HepG2 (cell line): ENCODE data around the gene H2AZ2. TPM values are rescaled to one million over a fixed set of nuclear protein-coding genes. Genes with fewer than 3 reads are reported as not detected.

ENCODE experiments used
- ATAC-seq: fragments of 200-7000 bp; cut with Tn5 transposase; 3 replicates; pipeline ENCODE4 v1.9.1; 2020; ENCODE audit warnings: mild to moderate bottlenecking, moderate library complexity
- BruUV-seq: library from RNA; stranded (reverse); fragments of 400-500 nt; replicated peaks from 2 replicates; lab custom pipeline; 2021; lab: Mats Ljungman, UMichigan
- CTCF ChIA-PET: fragments of 300-600 bp; formaldehyde crosslinking; extraction: SDS; loops from one replicate; lab custom pipeline; 2021; ENCODE audit warnings: low total read pairs, inconsistent platforms, low intra/inter-chr PET ratio; lab: Yijun Ruan, JAX
- POLR2A ChIA-PET: fragments of 350-600 bp; sonication (Branson Sonifier 250); formaldehyde crosslinking; loops from one replicate; lab custom pipeline; 2020; ENCODE audit warnings: antibody characterized with exemption, inconsistent platforms; lab: Yijun Ruan, JAX
- DNase-seq: peaks from one replicate; pipeline ENCODE4 v3.0.0-alpha.2; 2015; ENCODE audit warnings: low spot score
- FAIRE-seq: peaks from 3 replicates; lab custom pipeline; 2011; peaks lifted over from hg19 to GRCh38; lab: Jason Lieb, UNC
- H2AFZ ChIP-seq: one replicate; pipeline ENCODE4 v1.6.1; 2011; ENCODE audit warnings: low read length, inconsistent platforms
- H3K27ac ChIP-seq: fragments of 300-600 bp; 3 replicates; pipeline ENCODE4 v1.8.0; 2011; ENCODE audit warnings: mixed run types, mild to moderate bottlenecking, mixed read lengths, low read length, inconsistent platforms; ENCODE audit not compliant: insufficient read depth; ENCODE audit errors: extremely low read length
- H3K27me3 ChIP-seq, 2 experiments: fragments of 200-600 bp in 1 of 2; 2 replicates in 1 of 2; 3 replicates in 1 of 2; pipeline versions ENCODE4 v1.6.0 to v1.8.0; 2011; ENCODE audit warnings: low read length in 2 of 2, mild to moderate bottlenecking in 2 of 2, moderate library complexity in 2 of 2, inconsistent platforms in 1 of 2; ENCODE audit not compliant: insufficient read depth in 2 of 2, control insufficient read depth in 1 of 2
- H3K36me3 ChIP-seq, 2 experiments: fragments of 200-600 bp in 1 of 2; replicated peaks in 1 of 2; 2 replicates in 1 of 2; 3 replicates in 1 of 2; pipeline versions ENCODE4 v1.5.1 to v1.8.0; 2011; ENCODE audit warnings: low read length in 2 of 2, inconsistent platforms in 1 of 2; ENCODE audit not compliant: insufficient read depth in 2 of 2, control insufficient read depth in 1 of 2
- H3K4me1 ChIP-seq: 2 replicates; pipeline ENCODE4 v1.5.1; 2012; ENCODE audit warnings: low read length, inconsistent platforms; ENCODE audit not compliant: insufficient read depth
- H3K4me2 ChIP-seq: 2 replicates; pipeline ENCODE4 v1.6.0; 2011; ENCODE audit warnings: low read depth, low read length, inconsistent platforms
- H3K4me3 ChIP-seq, 3 experiments: fragments of 200-600 bp in 1 of 3; sonication (generic), shearing (Covaris generic) in 1 of 3; replicated peaks in 1 of 3; 2 replicates each; pipeline ENCODE4 v1.5.1; 2011 to 2016; ENCODE audit warnings: low read length in 3 of 3, inconsistent platforms in 2 of 3, low read depth in 2 of 3, mild to moderate bottlenecking in 2 of 3, control low read depth in 1 of 3, mixed read lengths in 1 of 3; ENCODE audit not compliant: insufficient read depth in 1 of 3
- H3K79me2 ChIP-seq: one replicate; pipeline ENCODE4 v1.6.1; 2011; ENCODE audit warnings: low read length, inconsistent platforms; ENCODE audit not compliant: insufficient read depth
- H3K9ac ChIP-seq: 2 replicates; pipeline ENCODE4 v1.6.0; 2011; ENCODE audit warnings: mild to moderate bottlenecking, low read depth, low read length, inconsistent platforms; ENCODE audit not compliant: insufficient read depth
- H3K9me3 ChIP-seq: 2 replicates; pipeline ENCODE4 v1.5.1; 2012; ENCODE audit warnings: mild to moderate bottlenecking, low read length
- H4K20me1 ChIP-seq: 2 replicates; pipeline ENCODE4 v1.6.0; 2011; ENCODE audit warnings: inconsistent platforms, mild to moderate bottlenecking, low read length, moderate library complexity; ENCODE audit not compliant: insufficient read depth
- MIER3 ChIP-seq: IDR thresholded peaks from 2 replicates; pipeline ENCODE4 v1.6.1; 2016; ENCODE audit warnings: missing compliant biosample characterization, borderline replicate concordance
- NBN ChIP-seq: fragments of 450-650 bp; conservative IDR thresholded peaks from 2 replicates; pipeline ENCODE4 v1.6.1; 2017
- ZBTB7B ChIP-seq: sonication (generic); formaldehyde crosslinking; IDR thresholded peaks from 2 replicates; pipeline ENCODE4 v1.4.0; 2020; ENCODE audit warnings: missing genetic modification reagents
- ZNF30 ChIP-seq: sonication (generic); formaldehyde crosslinking; IDR thresholded peaks from 2 replicates; pipeline ENCODE4 v1.5.0; 2020; ENCODE audit warnings: mild to moderate bottlenecking, missing genetic modification reagents
- ZNF337 ChIP-seq: sonication (generic); formaldehyde crosslinking; IDR thresholded peaks from 2 replicates; pipeline ENCODE4 v1.5.1; 2020; ENCODE audit warnings: missing genetic modification reagents, low read depth, mild to moderate bottlenecking, borderline replicate concordance
- ZNF460 ChIP-seq: sonication (generic); formaldehyde crosslinking; IDR thresholded peaks from 2 replicates; pipeline ENCODE4 v1.5.1; 2020; ENCODE audit warnings: missing genetic modification reagents, mild to moderate bottlenecking, borderline replicate concordance
- WGBS: methylation state at CpG from one replicate; pipeline ENCODE4 v1.1.6; 2017; ENCODE audit warnings: low lambda C conversion rate; 5-methylcytosine and 5-hydroxymethylcytosine counted together
- in situ Hi-C: cut with HindIII; loops from 2 replicates; pipeline ENCODE4 v1.10.0; 2017; ENCODE audit warnings: low pct_unique_long_range_greater_than_20kb; ENCODE audit not compliant: extremely low pct_ligation_motif_present
- intact Hi-C: fragments of 100-400 bp; cut with micrococcal nuclease; formaldehyde crosslinking; loops from one replicate; pipeline ENCODE4 v1.10.0; 2022; ENCODE audit not compliant: unreplicated experiment
- polyA plus RNA-seq, 8 experiments: library from polyadenylated mRNA; depleted of rRNA in 3 of 8; stranded (reverse) in 7 of 8; unstranded in 1 of 8; fragments of >200 nt; fragmentation: Illumina TruSeq in 4 of 8; extraction: Trizol in 4 of 8; gene quantifications; 2 replicates each; pipeline versions ENCODE4 v1.2.1 to v1.2.3, GENCODE V29; 2011 to 2016; ENCODE audit warnings: low read depth in 4 of 8, missing spikeins in 1 of 8, mixed read lengths in 1 of 8; ENCODE audit not compliant: insufficient read depth in 1 of 8
- total RNA-seq, 5 experiments: library from RNA; depleted of rRNA; stranded (reverse); fragments of >200 nt; fragmentation: Illumina TruSeq; extraction: Trizol; gene quantifications; 2 replicates each; pipeline ENCODE4 v1.2.3, GENCODE V29; 2016; ENCODE audit warnings: low read depth in 1 of 5
- TF ChIP-seq, protein P1 (sequence below): sonication (generic); formaldehyde crosslinking; IDR thresholded peaks from 2 replicates; pipeline ENCODE4 v1.8.0; 2022; ENCODE audit warnings: missing genetic modification reagents, mild to moderate bottlenecking, borderline replicate concordance

Gene H2AZ2
- total and polyA plus RNA-seq, 2 of the 13 experiments (the other 11 are each of a cell fraction or from before 2014, with no cell fraction given): 121 to 223 TPM

DNA sequence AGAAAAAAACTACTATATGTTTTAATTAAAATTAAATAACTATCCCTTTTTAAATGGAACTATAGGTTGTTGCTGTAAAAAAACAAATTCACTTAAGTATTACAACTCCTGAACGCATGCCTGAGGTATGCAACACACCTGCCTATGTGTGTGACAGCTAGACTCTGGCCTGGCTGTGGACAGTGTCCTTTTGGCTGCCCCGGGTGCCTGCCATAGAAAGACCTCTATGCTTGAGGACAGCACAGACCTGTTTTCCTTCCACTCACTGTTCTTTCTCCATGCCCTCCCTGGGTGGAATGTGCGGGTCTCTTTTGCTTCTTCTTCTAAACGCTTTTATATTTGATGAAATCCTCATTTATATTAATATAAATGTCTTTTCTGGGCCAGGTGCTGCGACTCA, 57.9 kb downstream of the H2AZ2 start:
- H3K9ac ChIP-seq: no peak overlapping the region
- H3K36me3 ChIP-seq: no peaks in the 10 kb centered on the region
- no peaks in the 10 kb centered on the region for H4K20me1 ChIP-seq
- FAIRE-seq: no peak
- H3K4me3 ChIP-seq: no peak overlapping the region
- H3K79me2 ChIP-seq: no peaks in the 10 kb centered on the region
- no peaks in the 10 kb centered on the region for H3K9me3 ChIP-seq
- TF ChIP-seq ZNF30 (CRISPR knock-in tag) (no peak), MIER3 (no peak), NBN (no peak), ZNF337 (no peak)
- TF ChIP-seq, protein P1, sequence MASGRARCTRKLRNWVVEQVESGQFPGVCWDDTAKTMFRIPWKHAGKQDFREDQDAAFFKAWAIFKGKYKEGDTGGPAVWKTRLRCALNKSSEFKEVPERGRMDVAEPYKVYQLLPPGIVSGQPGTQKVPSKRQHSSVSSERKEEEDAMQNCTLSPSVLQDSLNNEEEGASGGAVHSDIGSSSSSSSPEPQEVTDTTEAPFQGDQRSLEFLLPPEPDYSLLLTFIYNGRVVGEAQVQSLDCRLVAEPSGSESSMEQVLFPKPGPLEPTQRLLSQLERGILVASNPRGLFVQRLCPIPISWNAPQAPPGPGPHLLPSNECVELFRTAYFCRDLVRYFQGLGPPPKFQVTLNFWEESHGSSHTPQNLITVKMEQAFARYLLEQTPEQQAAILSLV (CRISPR knock-in tag): no peak
- TF ChIP-seq, all 625 proteins: peak for 0
- ChIA-PET POLR2A (no interaction called here), CTCF (no interaction called here)
- intact Hi-C loops (loop anchor here (10.0 kb wide), 1 partner anchor 1775 kb away; no protein-coding TSS in a partner anchor), in situ Hi-C loops (no loop called here)
- DNase-seq (no peak), ATAC-seq (no peak)
- Histone ChIP-seq H3K27ac (no peak overlapping the region), H3K4me2 (no peak overlapping the region), H3K4me1 (peaks cover 33% of the 10 kb centered on the region), H3K27me3 (no peaks in the 10 kb centered on the region), H2AFZ (no peak overlapping the region)
- 42% methylated on average over 5 of the region's 5 CpGs for WGBS
- no TSS peak for BruUV-seq

DNA sequence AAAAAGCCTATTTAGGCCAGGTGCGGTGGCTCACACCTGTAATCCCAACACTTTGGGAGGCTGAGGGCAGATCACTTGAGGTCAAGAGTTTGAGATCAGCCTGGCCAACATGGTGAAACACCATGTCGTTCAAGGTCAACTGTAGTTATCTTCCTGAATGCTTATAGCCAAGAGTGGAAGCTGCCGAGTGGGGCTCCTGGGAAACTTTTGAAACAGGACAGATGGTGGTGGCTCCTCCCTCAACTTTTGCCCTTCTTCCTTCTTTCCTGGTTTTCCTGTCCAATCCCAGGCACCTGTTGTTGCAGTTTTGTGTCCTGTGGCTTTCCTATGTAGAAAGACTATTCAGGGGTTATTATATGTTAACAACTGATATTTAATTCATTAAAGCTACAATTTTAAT, 60.1 kb downstream of the H2AZ2 start:
- H2AFZ ChIP-seq: no peak overlapping the region
- POLR2A ChIA-PET: interaction anchor here (1.0 kb wide), 1 partner anchor 62 kb away, joined by 3 read pairs; no protein-coding TSS in a partner anchor
- no peak for DNase-seq
- no peak overlapping the region for H3K9ac ChIP-seq
- in situ Hi-C loops: no loop called here
- FAIRE-seq: no peak
- H3K4me1 ChIP-seq: peaks cover 20% of the 10 kb centered on the region
- no peak for ATAC-seq
- no peak overlapping the region for H3K4me2 ChIP-seq
- WGBS: 3% methylated on average over 3 of the region's 3 CpGs
- H3K4me3 ChIP-seq: no peak overlapping the region
- peaks cover 0 to 1% of the 10 kb centered on the region in 2 experiments; a peak in 1 of 5 replicates for H3K27me3 ChIP-seq
- no peaks in the 10 kb centered on the region for H3K36me3 ChIP-seq
- no TSS peak for BruUV-seq
- no peaks in the 10 kb centered on the region for H3K79me2 ChIP-seq
- no peaks in the 10 kb centered on the region for H4K20me1 ChIP-seq
- TF ChIP-seq ZNF460: peak; percentile 60; the same call in 1 of the 2 replicates
- no peak for TF ChIP-seq ZBTB7B
- intact Hi-C loops: no loop called here
- CTCF ChIA-PET: no interaction called here
- no peak overlapping the region for H3K27ac ChIP-seq
- no peaks in the 10 kb centered on the region for H3K9me3 ChIP-seq
